ENCODE measurements around the gene OSBP2. TPM values are rescaled to one million over a fixed set of nuclear protein-coding genes. Genes with fewer than 3 reads are reported as not detected.
"Not testable (repeated sequence)": the region's sequence is repeated elsewhere in the genome, so short reads cannot be mapped to it uniquely, and the experiment has no call there.

Gene OSBP2
- total and polyA plus RNA-seq, 2 experiments from 2014 or later, result 2.1 to 2.9 TPM

GRCh38 chr22:30709980-30710379 is 15.3 kb downstream of the OSBP2 start:
- ATAC-seq; H3K4me1 ChIP-seq (ENCODE audit: insufficient read depth); H3K36me3 Mint-ChIP-seq (ENCODE audit: low read depth); H3K9me3 Mint-ChIP-seq; H3K27me3 ChIP-seq (ENCODE audit: insufficient read depth); H3K27ac ChIP-seq (ENCODE audit: low read depth); H3K27me3 Mint-ChIP-seq (ENCODE audit: insufficient read depth, low read depth, poor library complexity); H2AFZ ChIP-seq; DNase-seq (ENCODE audit: low spot score); H3K36me3 ChIP-seq (ENCODE audit: insufficient read depth); H4K20me1 ChIP-seq (replicated peaks; ENCODE audit: insufficient read depth); H3K4me3 ChIP-seq; H3K4me2 ChIP-seq; H3K9me2 ChIP-seq (ENCODE audit: insufficient read depth); H3K27ac Mint-ChIP-seq; H3F3A ChIP-seq (replicated peaks; ENCODE audit: low read depth); H3K79me2 ChIP-seq (replicated peaks; ENCODE audit: insufficient read depth); H3K4me3 Mint-ChIP-seq: not testable (repeated sequence)
- H3K4me1 Mint-ChIP-seq, result peaks cover 13% of the 10 kb centered on the region

GRCh38 chr22:30712094-30712493 is 17.4 kb downstream of the OSBP2 start:
- Histone ChIP-seq H4K20me1 (replicated peaks; ENCODE audit: insufficient read depth) (no peaks in the 10 kb centered on the region; the same call in 1 of the 2 replicates), H3K79me2 (replicated peaks; ENCODE audit: insufficient read depth) (no peaks in the 10 kb centered on the region), H3K27me3 (ENCODE audit: insufficient read depth) (no peaks in the 10 kb centered on the region), H3K27ac (ENCODE audit: low read depth) (no peak overlapping the region), H3K4me1 (ENCODE audit: insufficient read depth) (no peaks in the 10 kb centered on the region), H3K36me3 (ENCODE audit: insufficient read depth) (no peaks in the 10 kb centered on the region), H3K4me3 (no peak overlapping the region), H2AFZ (no peak overlapping the region), H3K9me2 (ENCODE audit: insufficient read depth) (no peaks in the 10 kb centered on the region), H3K4me2 (no peak overlapping the region), H3F3A (replicated peaks; ENCODE audit: low read depth) (no peaks in the 10 kb centered on the region)
- ATAC-seq (no peak), DNase-seq (ENCODE audit: low spot score) (no peak)
- no peak overlapping the region for H3K27ac Mint-ChIP-seq
- H3K4me1 Mint-ChIP-seq, result no peaks in the 10 kb centered on the region
- no peak for TF ChIP-seq ZNF114 (CRISPR knock-in tag; IDR thresholded peaks at IDR 0.05)
- no peak overlapping the region for H3K4me3 Mint-ChIP-seq
- H3K27me3 Mint-ChIP-seq (ENCODE audit: insufficient read depth, low read depth, poor library complexity), result peaks cover 7% of the 10 kb centered on the region
- no peaks in the 10 kb centered on the region for H3K36me3 Mint-ChIP-seq (ENCODE audit: low read depth)
- H3K9me3 Mint-ChIP-seq, result no peaks in the 10 kb centered on the region; the same call in 2 of the 3 replicates

GRCh38 chr22:30714062-30714461 is 19.4 kb downstream of the OSBP2 start:
- Mint-ChIP-seq H3K36me3 (ENCODE audit: low read depth) (no peaks in the 10 kb centered on the region), H3K4me1 (no peaks in the 10 kb centered on the region), H3K4me3 (no peak overlapping the region), H3K27me3 (ENCODE audit: insufficient read depth, low read depth, poor library complexity) (peaks cover 2% of the 10 kb centered on the region), H3K27ac (no peak overlapping the region), H3K9me3 (no peaks in the 10 kb centered on the region; the same call in 2 of the 3 replicates)
- Histone ChIP-seq H3K27me3 (ENCODE audit: insufficient read depth) (no peaks in the 10 kb centered on the region), H3F3A (replicated peaks; ENCODE audit: low read depth) (no peaks in the 10 kb centered on the region), H4K20me1 (replicated peaks; ENCODE audit: insufficient read depth) (no peaks in the 10 kb centered on the region; the same call in 1 of the 2 replicates), H3K4me1 (ENCODE audit: insufficient read depth) (no peaks in the 10 kb centered on the region), H3K79me2 (replicated peaks; ENCODE audit: insufficient read depth) (no peaks in the 10 kb centered on the region), H3K9me2 (ENCODE audit: insufficient read depth) (no peaks in the 10 kb centered on the region), H3K36me3 (ENCODE audit: insufficient read depth) (no peaks in the 10 kb centered on the region), H3K27ac (ENCODE audit: low read depth) (no peak overlapping the region), H3K4me2 (no peak overlapping the region), H2AFZ (no peak overlapping the region), H3K4me3 (no peak overlapping the region)
- DNase-seq (ENCODE audit: low spot score), result no peak
- ATAC-seq, result no peak
- TF ChIP-seq CTCF (conservative IDR thresholded peaks at IDR 0.05; ENCODE audit: low read depth in 2 of 2) (no peak), REST (IDR thresholded peaks at IDR 0.05; ENCODE audit: unreplicated experiment) (no peak), EZH2phosphoT487 (IDR thresholded peaks at IDR 0.05; ENCODE audit: unreplicated experiment) (no peak), POLR2AphosphoS5 (IDR thresholded peaks at IDR 0.05; ENCODE audit: low read depth) (no peak), ETS1 (IDR thresholded peaks at IDR 0.05) (no peak), ZNF331 (CRISPR knock-in tag; IDR thresholded peaks at IDR 0.05; ENCODE audit: low read depth) (no peak)
